Measurements from ENCODE around the gene TRH.

Gene TRH

GRCh38 chr3:129974564-129974832 is at the start of gene TRH:
Gene TRH, plus strand, starts transcription at chr3:129974720. Its CDS starts 1,097 bp downstream, at chr3:129975817.
- no peak for DNase-seq (ENCODE audit: low read depth in 2 of 3, low spot score in 2 of 3)

- DNase-seq (ENCODE audit: low read depth in 2 of 3, low spot score in 2 of 3), result no peak
Measured at GRCh38 chr3:129927072-129927471, 47.4 kb upstream of the TRH start.

- no peak for DNase-seq (ENCODE audit: low read depth in 2 of 3, low spot score in 2 of 3)
Measured at GRCh38 chr3:129929383-129929782, 45.1 kb upstream of the TRH start.

- DNase-seq (ENCODE audit: low read depth in 2 of 3, low spot score in 2 of 3), result no peak
Measured at GRCh38 chr3:129933471-129933870, 41.0 kb upstream of the TRH start.

GRCh38 chr3:129934234-129935123 is 40.0 kb upstream of the TRH start:
- no peak for DNase-seq (ENCODE audit: low read depth in 2 of 3, low spot score in 2 of 3)

- no peak for DNase-seq (ENCODE audit: low read depth in 2 of 3, low spot score in 2 of 3)
Measured at GRCh38 chr3:129936757-129937156, 37.8 kb upstream of the TRH start.

GRCh38 chr3:129937717-129938116 is 36.8 kb upstream of the TRH start:
- no peak for DNase-seq (ENCODE audit: low read depth in 2 of 3, low spot score in 2 of 3)

GRCh38 chr3:129938140-129938930 is 36.2 kb upstream of the TRH start:
- no peak for DNase-seq (ENCODE audit: low read depth in 2 of 3, low spot score in 2 of 3)

- DNase-seq (ENCODE audit: low read depth in 2 of 3, low spot score in 2 of 3), result no peak
Measured at GRCh38 chr3:129940086-129940485, 34.4 kb upstream of the TRH start.

GRCh38 chr3:129942296-129942695 is 32.2 kb upstream of the TRH start:
- DNase-seq (ENCODE audit: low read depth in 2 of 3, low spot score in 2 of 3), result peak in 2 of 3 experiments; percentile 2 to 10

- DNase-seq (ENCODE audit: low read depth in 2 of 3, low spot score in 2 of 3), result no peak
Measured at GRCh38 chr3:129943020-129943419, 31.5 kb upstream of the TRH start.

GRCh38 chr3:129944709-129945108 is 29.8 kb upstream of the TRH start:
- DNase-seq (ENCODE audit: low read depth in 2 of 3, low spot score in 2 of 3), result no peak

GRCh38 chr3:129947538-129948240 is 26.8 kb upstream of the TRH start:
- DNase-seq (ENCODE audit: low read depth in 2 of 3, low spot score in 2 of 3), result no peak

GRCh38 chr3:129950318-129951046 is 24.0 kb upstream of the TRH start:
- no peak for DNase-seq (ENCODE audit: low read depth in 2 of 3, low spot score in 2 of 3)

- no peak for DNase-seq (ENCODE audit: low read depth in 2 of 3, low spot score in 2 of 3)
Measured at GRCh38 chr3:129952556-129953355, 21.8 kb upstream of the TRH start.

GRCh38 chr3:129953621-129954020 is 20.9 kb upstream of the TRH start:
- no peak for DNase-seq (ENCODE audit: low read depth in 2 of 3, low spot score in 2 of 3)

GRCh38 chr3:129954514-129954913 is 20.0 kb upstream of the TRH start:
- no peak for DNase-seq (ENCODE audit: low read depth in 2 of 3, low spot score in 2 of 3)

GRCh38 chr3:129956936-129957335 is 17.6 kb upstream of the TRH start:
- no peak for DNase-seq (ENCODE audit: low read depth in 2 of 3, low spot score in 2 of 3)

- DNase-seq (ENCODE audit: low read depth in 2 of 3, low spot score in 2 of 3), result no peak
Measured at GRCh38 chr3:129958755-129959154, 15.8 kb upstream of the TRH start.

- DNase-seq (ENCODE audit: low read depth in 2 of 3, low spot score in 2 of 3), result no peak
Measured at GRCh38 chr3:129961141-129961541, 13.4 kb upstream of the TRH start.

All from activated CD8-positive, alpha-beta memory T cell treated with anti-CD3 and anti-CD28 coated beads for 48 hours (primary cell).